GM20000 (cell line): Measurements from ENCODE around the gene COLGALT1.
"Not testable (repeated sequence)": the region's sequence is repeated elsewhere in the genome, so short reads cannot be mapped to it uniquely, and the experiment has no call there.

ENCODE experiments used
- DNase-seq: peaks from one replicate; pipeline ENCODE4 v3.0.0; 2012; ENCODE audit warnings: low spot score
- TF ChIP-seq, protein P1 (sequence below): IDR thresholded peaks from 2 replicates; pipeline ENCODE4 v1.5.1; 2012; ENCODE audit warnings: mild to moderate bottlenecking, control low read depth; ENCODE audit errors: extremely low read depth, missing control alignments

Gene COLGALT1

DNA sequence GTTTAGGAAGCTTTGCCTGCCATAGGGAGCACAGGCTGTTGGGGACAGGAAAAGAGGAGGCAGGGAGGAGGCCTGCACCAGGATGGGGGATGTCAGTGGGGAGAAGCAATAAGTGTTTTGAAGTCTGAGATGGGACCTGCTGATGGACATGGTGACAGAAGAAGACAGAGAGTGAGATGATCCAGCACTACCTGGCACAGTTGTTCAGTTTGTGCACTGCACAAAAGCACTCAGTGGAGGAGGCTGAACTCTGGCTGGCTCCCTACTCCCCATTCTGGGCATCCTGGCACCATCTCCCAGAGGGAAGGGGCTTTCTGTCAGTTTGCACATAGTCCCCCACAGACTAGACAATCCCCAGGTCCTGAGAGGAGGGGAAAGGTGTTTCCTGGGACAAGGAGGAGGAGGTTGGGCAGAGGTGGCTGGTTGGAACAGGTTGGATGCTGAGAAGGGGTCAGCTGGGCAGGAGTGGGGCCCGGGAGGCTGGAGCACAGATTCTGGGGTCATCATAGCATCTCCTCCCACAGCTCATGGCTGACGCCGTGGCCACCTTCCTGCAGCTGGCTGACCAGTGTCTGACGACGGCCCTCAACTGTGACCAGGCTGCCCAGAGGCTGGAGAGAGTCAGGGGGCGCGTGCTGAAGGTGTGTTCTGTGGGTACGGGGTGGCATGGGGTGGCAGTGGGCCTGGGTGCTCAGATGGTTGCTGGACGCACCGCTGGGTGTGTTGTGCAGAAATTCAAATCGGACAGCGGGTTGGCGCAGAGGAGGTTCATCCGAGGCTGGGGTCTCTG is 12.5 kb upstream of the COLGALT1 start:
- TF ChIP-seq, protein P1, sequence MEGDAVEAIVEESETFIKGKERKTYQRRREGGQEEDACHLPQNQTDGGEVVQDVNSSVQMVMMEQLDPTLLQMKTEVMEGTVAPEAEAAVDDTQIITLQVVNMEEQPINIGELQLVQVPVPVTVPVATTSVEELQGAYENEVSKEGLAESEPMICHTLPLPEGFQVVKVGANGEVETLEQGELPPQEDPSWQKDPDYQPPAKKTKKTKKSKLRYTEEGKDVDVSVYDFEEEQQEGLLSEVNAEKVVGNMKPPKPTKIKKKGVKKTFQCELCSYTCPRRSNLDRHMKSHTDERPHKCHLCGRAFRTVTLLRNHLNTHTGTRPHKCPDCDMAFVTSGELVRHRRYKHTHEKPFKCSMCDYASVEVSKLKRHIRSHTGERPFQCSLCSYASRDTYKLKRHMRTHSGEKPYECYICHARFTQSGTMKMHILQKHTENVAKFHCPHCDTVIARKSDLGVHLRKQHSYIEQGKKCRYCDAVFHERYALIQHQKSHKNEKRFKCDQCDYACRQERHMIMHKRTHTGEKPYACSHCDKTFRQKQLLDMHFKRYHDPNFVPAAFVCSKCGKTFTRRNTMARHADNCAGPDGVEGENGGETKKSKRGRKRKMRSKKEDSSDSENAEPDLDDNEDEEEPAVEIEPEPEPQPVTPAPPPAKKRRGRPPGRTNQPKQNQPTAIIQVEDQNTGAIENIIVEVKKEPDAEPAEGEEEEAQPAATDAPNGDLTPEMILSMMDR, result no peak
- DNase-seq, result no peak

DNA sequence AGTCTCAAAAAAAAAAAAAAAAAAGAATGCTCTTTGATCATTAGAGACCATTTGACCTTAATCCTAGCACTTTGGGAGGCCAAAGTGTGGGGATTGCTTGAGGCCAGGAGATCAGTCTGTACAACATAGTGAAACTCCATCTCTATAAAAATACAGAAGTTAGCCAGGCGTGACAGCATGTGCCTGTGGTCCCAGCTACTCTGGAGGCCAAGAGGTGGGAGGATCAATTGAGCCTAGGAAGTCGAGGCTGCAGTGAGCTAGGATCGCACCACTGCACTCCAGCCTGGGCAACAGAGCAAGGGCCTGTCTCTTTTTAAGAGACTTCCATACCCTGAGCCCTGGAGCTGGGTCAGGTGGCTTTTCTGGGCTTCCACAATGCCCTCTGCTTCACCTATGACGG is 11.5 kb upstream of the COLGALT1 start:
- no peak for DNase-seq

DNA sequence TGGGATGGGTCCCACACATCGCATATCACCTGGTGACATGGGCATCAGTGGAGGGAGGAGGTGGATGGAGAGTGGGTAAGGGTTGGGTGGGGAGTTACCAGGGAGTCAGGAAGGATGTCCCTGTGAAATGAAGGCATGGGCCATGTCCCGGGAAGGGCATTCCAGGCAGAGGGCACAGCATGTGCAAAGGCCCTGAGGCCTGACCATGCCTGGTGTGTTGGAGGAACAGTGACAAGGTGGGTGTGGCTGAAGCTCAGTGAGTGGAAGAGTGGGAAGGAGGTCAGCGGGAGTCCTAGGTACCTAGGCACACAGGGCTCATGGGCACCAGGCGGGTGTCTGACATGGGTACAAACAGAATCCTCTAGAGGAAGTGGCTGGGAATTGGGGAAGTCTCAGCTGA is 11.0 kb upstream of the COLGALT1 start:
- TF ChIP-seq, protein P1, result no peak
- no peak for DNase-seq

More for the DNA sequence above, 11.5 kb upstream of the COLGALT1 start:
- TF ChIP-seq, protein P1, result no peak

DNA sequence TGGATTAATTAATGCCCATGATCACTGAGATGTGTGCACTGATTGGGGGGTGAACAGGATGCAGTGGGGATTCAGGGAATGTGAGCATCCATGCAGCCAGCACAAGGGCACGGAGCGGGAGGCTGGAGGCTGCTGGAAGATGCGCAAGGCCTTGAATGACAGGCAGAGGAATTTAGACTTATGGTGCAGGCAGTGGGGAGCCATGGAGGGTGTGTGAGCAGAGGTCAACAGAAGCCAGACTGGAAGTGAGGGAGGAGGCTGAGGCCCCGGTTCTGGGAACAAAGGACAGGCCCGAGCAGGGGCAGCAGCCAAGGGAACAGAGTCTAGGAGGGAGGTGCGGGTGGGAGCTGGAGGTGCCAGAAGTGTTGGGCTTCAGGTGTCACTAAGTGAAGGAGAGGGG is 7.3 kb upstream of the COLGALT1 start:
- TF ChIP-seq, protein P1, result no peak
- DNase-seq, result no peak

DNA sequence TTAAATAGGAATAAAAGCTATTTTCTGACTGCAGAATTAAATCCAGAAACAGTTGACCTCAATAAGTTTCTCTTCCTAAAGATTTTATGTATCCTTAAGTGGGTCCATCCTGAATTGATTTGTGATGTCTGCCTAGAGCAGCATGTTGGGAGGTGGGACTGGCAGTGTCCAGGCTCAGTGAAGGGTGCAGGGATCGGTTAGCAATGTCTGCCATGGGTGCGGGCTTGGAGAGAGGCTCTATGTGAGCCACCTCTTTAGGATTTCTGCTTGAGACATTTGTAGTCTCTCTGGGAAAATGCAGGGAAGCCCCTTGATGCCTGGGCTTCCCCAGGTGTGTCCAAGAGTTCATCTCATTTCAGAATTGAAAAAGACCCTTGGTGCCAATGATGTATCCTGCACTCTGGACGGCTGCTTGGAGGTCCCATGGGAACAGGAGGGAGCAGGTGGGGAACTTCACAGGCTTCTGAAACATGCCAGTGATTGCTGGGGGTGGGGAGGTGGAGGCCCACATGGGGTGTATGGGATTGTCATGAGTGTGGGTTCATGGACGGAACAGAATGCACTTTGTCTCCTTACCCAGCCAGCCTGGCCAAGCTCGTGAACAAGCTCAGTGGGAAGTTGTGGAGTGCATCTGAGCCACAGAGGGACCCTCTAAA is 6.2 kb upstream of the COLGALT1 start:
- TF ChIP-seq, protein P1, result no peak
- DNase-seq, result no peak

DNA sequence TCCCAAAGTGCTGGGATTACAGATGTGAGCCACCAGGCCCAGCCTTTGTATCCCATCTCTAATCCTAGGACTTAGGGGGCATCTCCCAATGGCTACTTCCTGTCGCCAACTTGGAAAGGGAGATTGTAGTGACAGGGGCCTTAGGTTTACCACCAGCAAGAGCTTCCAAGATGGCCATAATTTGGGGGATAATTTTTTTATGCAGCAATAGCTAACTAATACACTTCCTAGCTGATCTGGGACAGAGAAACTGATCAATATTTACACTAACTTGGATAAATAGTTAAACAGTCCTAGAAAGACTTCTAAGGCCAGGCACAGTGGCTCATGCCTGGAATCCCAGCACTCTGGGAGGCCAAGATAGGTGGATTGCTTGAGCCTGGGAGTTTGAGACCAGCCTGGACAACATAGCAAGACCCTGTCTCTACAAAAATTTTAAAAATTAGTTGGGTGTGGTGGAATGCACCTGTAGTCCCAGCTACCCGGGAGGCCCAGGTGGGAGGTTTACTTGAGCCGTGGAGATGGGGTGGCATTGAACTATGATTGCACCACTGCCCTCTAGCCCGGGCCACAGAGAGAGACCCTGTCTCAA is 5.3 kb upstream of the COLGALT1 start:
- DNase-seq, result no peak
- TF ChIP-seq, protein P1, result no peak

DNA sequence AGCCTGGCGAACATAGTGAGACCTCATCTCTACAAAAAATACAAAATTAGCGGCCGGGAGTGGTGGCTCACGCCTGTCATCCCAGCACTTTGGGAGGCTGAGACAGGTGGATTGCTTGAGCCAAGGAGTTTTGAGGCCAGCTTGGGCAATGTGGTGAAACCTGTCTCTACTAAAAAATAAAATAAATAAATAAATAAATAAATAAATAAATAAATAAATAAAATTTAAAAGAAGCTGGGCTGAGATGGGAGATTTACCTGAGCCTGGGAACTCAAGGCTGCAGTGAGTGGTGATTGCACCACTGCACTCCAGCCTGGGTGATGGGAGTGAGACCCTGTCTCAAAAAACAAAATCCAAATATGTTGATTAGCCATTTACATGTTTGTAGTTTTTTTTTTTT is 2.7 kb upstream of the COLGALT1 start:
- DNase-seq, result not testable (repeated sequence)
